GM18498 (cell line): ENCODE results near the gene HPS3.
"Not testable (repeated sequence)": the region's sequence is repeated elsewhere in the genome, so short reads cannot be mapped to it uniquely, and the experiment has no call there.

ENCODE experiments used
- ATAC-seq: cut with Tn5 transposase; IDR thresholded peaks from one replicate; pipeline ENCODE4 v1.9.1; 2021; ENCODE audit warnings: mild to moderate bottlenecking, moderate library complexity; ENCODE audit not compliant: unreplicated experiment

The HPS3 gene

GRCh38 chr3:149129326-149130205 lies at the start of gene HPS3:
Gene HPS3, plus strand, starts transcription at chr3:149129638. Its CDS starts 86 bp downstream, at chr3:149129724.
- ATAC-seq, result peak; percentile 95

GRCh38 chr3:149080011-149080698 lies 49.3 kb upstream of the HPS3 start:
- no peak for ATAC-seq

- ATAC-seq, result no peak
Observed at GRCh38 chr3:149080699-149081091, 48.7 kb upstream of the HPS3 start.

GRCh38 chr3:149081772-149082171 lies 47.7 kb upstream of the HPS3 start:
- ATAC-seq, result no peak

- ATAC-seq, result peak; percentile 23
Observed at GRCh38 chr3:149085828-149086231, 43.6 kb upstream of the HPS3 start.

- ATAC-seq, result peak; percentile 99
Observed at GRCh38 chr3:149086232-149086988, 43.0 kb upstream of the HPS3 start, which contains the start of gene HLTF. Gene HLTF, minus strand, starts transcription at chr3:149086533. Its CDS starts 197 bp downstream, at chr3:149086336.

- ATAC-seq, result no peak
Observed at GRCh38 chr3:149087208-149087607, 42.2 kb upstream of the HPS3 start.

GRCh38 chr3:149089395-149089794 lies 40.0 kb upstream of the HPS3 start:
- no peak for ATAC-seq

- ATAC-seq, result no peak
Observed at GRCh38 chr3:149090461-149090860, 39.0 kb upstream of the HPS3 start.

GRCh38 chr3:149090907-149091306 lies 38.5 kb upstream of the HPS3 start:
- ATAC-seq, result no peak

- no peak for ATAC-seq
Observed at GRCh38 chr3:149091983-149092382, 37.5 kb upstream of the HPS3 start.

GRCh38 chr3:149095487-149095886 lies 34.0 kb upstream of the HPS3 start:
- ATAC-seq, result peak; percentile 85

GRCh38 chr3:149097987-149098386 lies 31.5 kb upstream of the HPS3 start:
- not testable (repeated sequence) for ATAC-seq

- no peak for ATAC-seq
Observed at GRCh38 chr3:149101154-149101553, 28.3 kb upstream of the HPS3 start.

GRCh38 chr3:149101641-149102040 lies 27.8 kb upstream of the HPS3 start:
- ATAC-seq, result no peak

GRCh38 chr3:149104484-149104883 lies 25.0 kb upstream of the HPS3 start:
- no peak for ATAC-seq

GRCh38 chr3:149114458-149114857 lies 15.0 kb upstream of the HPS3 start:
- no peak for ATAC-seq

- no peak for ATAC-seq
Observed at GRCh38 chr3:149115114-149115513, 14.3 kb upstream of the HPS3 start.

GRCh38 chr3:149118724-149119123 lies 10.7 kb upstream of the HPS3 start:
- no peak for ATAC-seq

- ATAC-seq, result no peak
Observed at GRCh38 chr3:149119466-149119865, 10.0 kb upstream of the HPS3 start.
